Panc1 (cell line): ENCODE data around the gene DOCK11.

Experiments used
- CTCF ChIP-seq: fragments of 450-650 bp; IDR thresholded peaks from 2 replicates; pipeline ENCODE4 v1.5.1; 2017; ENCODE audit warnings: mild to moderate bottlenecking
- REST ChIP-seq, 2 experiments: IDR thresholded peaks; 2 replicates each; pipeline ENCODE4 v1.6.1; 2011 to 2012; ENCODE audit warnings: low read depth in 2 of 2, control low read depth in 1 of 2, low read length in 1 of 2, mild to moderate bottlenecking in 1 of 2, moderate library complexity in 1 of 2; ENCODE audit not compliant: insufficient read depth in 1 of 2

- TF ChIP-seq CTCF = no peak
- no peak for TF ChIP-seq REST (IDR thresholded peaks at IDR 0.05; ENCODE audit: insufficient read depth in 1 of 2, low read depth in 2 of 2, low read length in 1 of 2)
Measured at GRCh38 chrX:118652717-118653116, 157.1 kb downstream of the DOCK11 start.
